A673 (cell line): Measurements from ENCODE around the gene SHC3. TPM values are rescaled to one million over a fixed set of nuclear protein-coding genes. Genes with fewer than 3 reads are reported as not detected.
A peak's percentile ranks its signal among the peaks of the same experiment; 100 is the strongest.

Experiments used
- BruUV-seq: library from RNA; stranded (reverse); fragments of 400-500 nt; replicated peaks from 2 replicates; lab custom pipeline; 2021; lab: Mats Ljungman, UMichigan
- CTCF ChIA-PET: fragments of 300-600 bp; sonication (Branson Sonifier 250); formaldehyde crosslinking; loops from one replicate; lab custom pipeline; 2022; ENCODE audit warnings: antibody characterized with exemption; lab: Charles Lee
- POLR2A ChIA-PET: fragments of 300-600 bp; sonication (Branson Sonifier 250); formaldehyde crosslinking; loops from one replicate; lab custom pipeline; 2022; ENCODE audit warnings: antibody characterized with exemption; ENCODE audit not compliant: low non-redundant PET; lab: Charles Lee
- DNase-seq: peaks from one replicate; pipeline ENCODE4 v3.0.0-alpha.2; 2015; ENCODE audit warnings: low spot score
- H3K27ac ChIP-seq: fragments of 200-600 bp; sonication (generic); 2 replicates; pipeline ENCODE4 v1.5.1; 2016; ENCODE audit warnings: mixed run types, low read depth, mild to moderate bottlenecking, mixed read lengths, antibody characterized with exemption, low read length; ENCODE audit not compliant: poor library complexity, severe bottlenecking
- H3K27me3 ChIP-seq: fragments of 200-600 bp; sonication (generic); replicated peaks from 2 replicates; pipeline ENCODE4 v1.6.1; 2017; ENCODE audit warnings: mixed run types, low read depth, mild to moderate bottlenecking, mixed read lengths, antibody characterized with exemption, low read length; ENCODE audit not compliant: insufficient read depth, poor library complexity
- H3K36me3 ChIP-seq: fragments of 200-600 bp; sonication (generic); 2 replicates; pipeline ENCODE4 v1.6.1; 2016; ENCODE audit warnings: mixed run types, mild to moderate bottlenecking, mixed read lengths, antibody characterized with exemption, low read length; ENCODE audit not compliant: insufficient read depth, poor library complexity, severe bottlenecking
- H3K4me1 ChIP-seq: fragments of 200-600 bp; sonication (generic); 2 replicates; pipeline ENCODE4 v1.6.1; 2017; ENCODE audit warnings: mixed run types, mild to moderate bottlenecking, mixed read lengths, antibody characterized with exemption, low read length; ENCODE audit not compliant: insufficient read depth, poor library complexity, severe bottlenecking
- H3K4me3 ChIP-seq: fragments of 200-600 bp; sonication (generic); 2 replicates; pipeline ENCODE4 v1.5.1; 2016; ENCODE audit warnings: low read depth, mixed run types, mild to moderate bottlenecking, mixed read lengths, low read length; ENCODE audit not compliant: poor library complexity, severe bottlenecking
- H3K9me3 ChIP-seq: fragments of 200-600 bp; sonication (generic); 2 replicates; pipeline ENCODE4 v1.6.1; 2016; ENCODE audit warnings: mixed run types, low read depth, mild to moderate bottlenecking, mixed read lengths, antibody characterized with exemption, low read length; ENCODE audit not compliant: poor library complexity, severe bottlenecking
- CTCF ChIP-seq: fragments of 300-800, 200-600 bp; sonication (generic); conservative IDR thresholded peaks from 2 replicates; pipeline ENCODE4 v1.5.1; 2017; ENCODE audit warnings: low read depth, mild to moderate bottlenecking, antibody characterized with exemption, low read length, moderate library complexity, mixed read lengths
- EZH2 ChIP-seq: fragments of 200-600 bp; sonication (generic); IDR thresholded peaks from 2 replicates; pipeline ENCODE4 v1.6.1; 2017; ENCODE audit warnings: borderline replicate concordance, low read depth, mild to moderate bottlenecking, mixed read lengths, antibody characterized with exemption, low read length; ENCODE audit not compliant: poor library complexity, severe bottlenecking
- intact Hi-C: fragments of 100-400 bp; cut with micrococcal nuclease; formaldehyde crosslinking; loops from one replicate; pipeline ENCODE4 v1.10.0; 2022; ENCODE audit not compliant: unreplicated experiment
- total RNA-seq: library from RNA; stranded (reverse); gene quantifications from 2 replicates; pipeline ENCODE4 v1.2.3, GENCODE V29; 2021

Gene SHC3
- total RNA-seq, 1 experiment from 2014 or later = 6.6 TPM

- Histone ChIP-seq H3K36me3 (no peaks in the 10 kb centered on the region), H3K27ac (no peak overlapping the region), H3K4me1 (no peaks in the 10 kb centered on the region), H3K4me3 (no peak overlapping the region), H3K27me3 (no peaks in the 10 kb centered on the region), H3K9me3 (no peaks in the 10 kb centered on the region)
- ChIA-PET POLR2A (no interaction called here), CTCF (no interaction called here)
- intact Hi-C loops = no loop called here
- DNase-seq = peak; percentile 41
- no peak for TF ChIP-seq EZH2
- no peak for TF ChIP-seq CTCF
- BruUV-seq = no TSS peak
Observed at GRCh38 chr9:89185980-89186379, 7.4 kb upstream of the SHC3 start.

GRCh38 chr9:89183146-89183545 lies 4.5 kb upstream of the SHC3 start:
- Histone ChIP-seq H3K27ac (no peak overlapping the region), H3K4me3 (no peak overlapping the region), H3K36me3 (no peaks in the 10 kb centered on the region), H3K4me1 (peaks cover 17% of the 10 kb centered on the region), H3K27me3 (no peaks in the 10 kb centered on the region), H3K9me3 (no peaks in the 10 kb centered on the region)
- intact Hi-C loops = no loop called here
- no TSS peak for BruUV-seq
- no peak for TF ChIP-seq CTCF
- TF ChIP-seq EZH2 = no peak
- no peak for DNase-seq
- POLR2A ChIA-PET = no interaction called here
- CTCF ChIA-PET = no interaction called here

- peaks cover 2% of the 10 kb centered on the region for H3K27me3 ChIP-seq
- ChIA-PET POLR2A (no interaction called here), CTCF (no interaction called here)
- H3K27ac ChIP-seq = no peak overlapping the region
- no peak for DNase-seq
- no TSS peak for BruUV-seq
- no peaks in the 10 kb centered on the region for H3K9me3 ChIP-seq
- peaks cover 17% of the 10 kb centered on the region for H3K4me1 ChIP-seq
- intact Hi-C loops = no loop called here
- no peaks in the 10 kb centered on the region for H3K36me3 ChIP-seq
- no peak overlapping the region for H3K4me3 ChIP-seq
- TF ChIP-seq CTCF (no peak), EZH2 (no peak)
Observed at GRCh38 chr9:89182369-89182768, 3.8 kb upstream of the SHC3 start.
